C4-2B (cell line): ENCODE results near the gene SPECC1.

Experiments used
- H3K27ac ChIP-seq: fragments of 450-650 bp; 2 replicates; pipeline ENCODE4 v1.5.1; 2017
- CTCF ChIP-seq: fragments of 450-650 bp; conservative IDR thresholded peaks from 2 replicates; pipeline ENCODE4 v1.5.1; 2017; ENCODE audit warnings: mild to moderate bottlenecking
- ZFX ChIP-seq: fragments of 450-650 bp; IDR thresholded peaks from 2 replicates; pipeline ENCODE4 v1.6.1; 2017

The SPECC1 gene

GRCh38 chr17:20118280-20118679 is 109.1 kb downstream of the SPECC1 start:
- TF ChIP-seq CTCF (no peak), ZFX (no peak)

GRCh38 chr17:20120836-20121235 is 111.7 kb downstream of the SPECC1 start:
- no peak for TF ChIP-seq ZFX
- H3K27ac ChIP-seq: no peak overlapping the region

More at GRCh38 chr17:20118280-20118679, 109.1 kb downstream of the SPECC1 start:
- no peak overlapping the region for H3K27ac ChIP-seq

- no peak for TF ChIP-seq ZFX
- TF ChIP-seq CTCF: peak; percentile 96
- H3K27ac ChIP-seq: no peak overlapping the region
Observed at GRCh38 chr17:20121359-20122253, 112.4 kb downstream of the SPECC1 start.

GRCh38 chr17:20122254-20122879 is 113.2 kb downstream of the SPECC1 start:
- no peak for TF ChIP-seq ZFX
- TF ChIP-seq CTCF: no peak
- no peak overlapping the region for H3K27ac ChIP-seq

GRCh38 chr17:20123209-20123608 is 114.0 kb downstream of the SPECC1 start:
- H3K27ac ChIP-seq: no peak overlapping the region
- TF ChIP-seq ZFX (no peak), CTCF (no peak)

- no peak overlapping the region for H3K27ac ChIP-seq
- TF ChIP-seq ZFX: no peak
- no peak for TF ChIP-seq CTCF
Observed at GRCh38 chr17:20125724-20126123, 116.6 kb downstream of the SPECC1 start.

- TF ChIP-seq ZFX (no peak), CTCF (no peak)
- no peak overlapping the region for H3K27ac ChIP-seq
Observed at GRCh38 chr17:20127360-20128035, 118.3 kb downstream of the SPECC1 start.
